Gastrocnemius medialis (tissue), 4 donors: Measurements from ENCODE around the gene FRMD3. TPM values are rescaled to one million over a fixed set of nuclear protein-coding genes. Genes with fewer than 3 reads are reported as not detected.

Experiments
- ATAC-seq, 2 donors: fragments of 150-250 bp; one replicate each; pipeline ENCODE4 v1.9.1; 2016
- DNase-seq, 2 donors: peaks; one replicate each; pipeline ENCODE4 v3.0.0-alpha.2; 2019
- H3K27ac ChIP-seq, 4 donors: fragments of 200-600 bp; sonication (generic); 1 replicate in 1 of 4; 2 replicates in 3 of 4; pipeline ENCODE4 v1.5.1; 2016 to 2018; ENCODE audit warnings: mild to moderate bottlenecking in 2 of 4, moderate library complexity in 1 of 4
- H3K27me3 ChIP-seq, 3 donors: fragments of 200-600 bp; sonication (generic) in 2 of 3; 1 replicate in 1 of 3; 2 replicates in 2 of 3; pipeline versions ENCODE4 v1.5.1 to v1.6.0; 2016 to 2019; ENCODE audit warnings: mild to moderate bottlenecking in 1 of 3, moderate library complexity in 1 of 3
- H3K36me3 ChIP-seq, 2 donors: fragments of 200-600 bp; sonication (generic) in 1 of 2; one replicate each; pipeline ENCODE4 v1.5.1; 2017 to 2018
- H3K4me1 ChIP-seq, 2 donors: fragments of 200-600 bp; sonication (generic) in 1 of 2; one replicate each; pipeline ENCODE4 v1.5.1; 2016 to 2017; ENCODE audit warnings: mild to moderate bottlenecking in 2 of 2
- H3K4me3 ChIP-seq, 4 donors: fragments of 200-600 bp; sonication (generic) in 3 of 4; 1 replicate in 1 of 4; 2 replicates in 3 of 4; pipeline ENCODE4 v1.5.1; 2016 to 2019; ENCODE audit warnings: mild to moderate bottlenecking in 2 of 4
- H3K9me3 ChIP-seq, 3 donors: fragments of 200-600 bp; sonication (generic) in 2 of 3; 1 replicate in 1 of 3; 2 replicates in 2 of 3; pipeline ENCODE4 v1.5.1; 2016 to 2019
- POLR2A ChIP-seq, 2 donors: fragments of 450-650 bp; IDR thresholded peaks; one replicate each; pipeline ENCODE4 v1.6.1; 2017; ENCODE audit warnings: antibody characterized with exemption in 2 of 2, mild to moderate bottlenecking in 2 of 2, moderate library complexity in 2 of 2
- in situ Hi-C, 4 donors: fragments of 200-750 bp; cut with MboI; loops; one replicate each; pipeline versions ENCODE4 v1.15.0 to v1.8.0; 2017; ENCODE audit warnings: low sequenced_read_pairs in 4 of 4
- intact Hi-C: fragments of 100-400 bp; cut with DNase I; formaldehyde crosslinking; loops from one replicate; pipeline ENCODE4 v1.15.1; 2023; ENCODE audit warnings: low total_unique reads
- total RNA-seq, 4 donors: library from RNA; depleted of rRNA; stranded (reverse); fragments of >200 nt; gene quantifications; one replicate each; pipeline versions ENCODE4 v1.1.0 to v1.2.3, GENCODE V29; 2016
- TF ChIP-seq, protein P1 (sequence below), 5 experiments: fragments of 450-650 bp in 3 of 5; fragments of 200-600 bp in 2 of 5; sonication (generic) in 2 of 5; IDR thresholded peaks in 4 of 5; conservative IDR thresholded peaks in 1 of 5; 1 replicate in 4 of 5; 2 replicates in 1 of 5; pipeline ENCODE4 v1.5.1; 2016 to 2019; ENCODE audit warnings: antibody characterized with exemption in 5 of 5, mild to moderate bottlenecking in 3 of 5, moderate library complexity in 3 of 5

The FRMD3 gene
- total RNA-seq, 4 donors from 2014 or later = 62.3 to 120 (median 94.6) TPM

DNA sequence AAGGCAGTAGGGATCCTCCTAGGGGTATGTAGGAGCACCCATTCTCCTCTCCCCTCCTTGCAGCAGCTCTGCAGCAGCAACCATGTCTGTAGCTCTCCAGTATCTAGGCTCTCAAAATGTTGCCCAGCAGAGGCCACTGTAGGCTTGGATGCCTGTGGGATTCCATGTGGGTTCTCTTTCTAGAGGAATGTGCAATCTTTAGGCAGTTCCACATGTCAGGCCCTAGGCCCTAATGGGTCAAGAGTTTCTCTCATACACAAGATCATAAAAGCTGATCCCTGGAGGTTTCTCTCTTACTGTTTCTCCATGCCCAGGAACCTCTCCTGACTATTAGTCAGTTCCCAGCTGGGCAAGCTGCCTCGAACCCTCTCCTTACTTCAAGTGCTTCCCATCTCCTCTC, 215.8 kb downstream of the FRMD3 start:
- Histone ChIP-seq H3K27me3 (no peaks in the 10 kb centered on the region), H3K27ac (no peak overlapping the region), H3K36me3 (no peaks in the 10 kb centered on the region), H3K4me3 (no peak overlapping the region), H3K4me1 (no peaks in the 10 kb centered on the region), H3K9me3 (no peaks in the 10 kb centered on the region)
- intact Hi-C loops = no loop called here
- ATAC-seq (no peak), DNase-seq (no peak)
- in situ Hi-C loops = loop anchor here in 1 of 4 donors (10.0 kb wide), 1 partner anchor 322 kb away; no protein-coding TSS in a partner anchor
- TF ChIP-seq, protein P1, sequence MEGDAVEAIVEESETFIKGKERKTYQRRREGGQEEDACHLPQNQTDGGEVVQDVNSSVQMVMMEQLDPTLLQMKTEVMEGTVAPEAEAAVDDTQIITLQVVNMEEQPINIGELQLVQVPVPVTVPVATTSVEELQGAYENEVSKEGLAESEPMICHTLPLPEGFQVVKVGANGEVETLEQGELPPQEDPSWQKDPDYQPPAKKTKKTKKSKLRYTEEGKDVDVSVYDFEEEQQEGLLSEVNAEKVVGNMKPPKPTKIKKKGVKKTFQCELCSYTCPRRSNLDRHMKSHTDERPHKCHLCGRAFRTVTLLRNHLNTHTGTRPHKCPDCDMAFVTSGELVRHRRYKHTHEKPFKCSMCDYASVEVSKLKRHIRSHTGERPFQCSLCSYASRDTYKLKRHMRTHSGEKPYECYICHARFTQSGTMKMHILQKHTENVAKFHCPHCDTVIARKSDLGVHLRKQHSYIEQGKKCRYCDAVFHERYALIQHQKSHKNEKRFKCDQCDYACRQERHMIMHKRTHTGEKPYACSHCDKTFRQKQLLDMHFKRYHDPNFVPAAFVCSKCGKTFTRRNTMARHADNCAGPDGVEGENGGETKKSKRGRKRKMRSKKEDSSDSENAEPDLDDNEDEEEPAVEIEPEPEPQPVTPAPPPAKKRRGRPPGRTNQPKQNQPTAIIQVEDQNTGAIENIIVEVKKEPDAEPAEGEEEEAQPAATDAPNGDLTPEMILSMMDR (IDR thresholded peaks at IDR 0.05 in 4 of 5, conservative IDR thresholded peaks at IDR 0.05 in 1 of 5) = no peak
- no peak for TF ChIP-seq POLR2A (IDR thresholded peaks at IDR 0.05)

DNA sequence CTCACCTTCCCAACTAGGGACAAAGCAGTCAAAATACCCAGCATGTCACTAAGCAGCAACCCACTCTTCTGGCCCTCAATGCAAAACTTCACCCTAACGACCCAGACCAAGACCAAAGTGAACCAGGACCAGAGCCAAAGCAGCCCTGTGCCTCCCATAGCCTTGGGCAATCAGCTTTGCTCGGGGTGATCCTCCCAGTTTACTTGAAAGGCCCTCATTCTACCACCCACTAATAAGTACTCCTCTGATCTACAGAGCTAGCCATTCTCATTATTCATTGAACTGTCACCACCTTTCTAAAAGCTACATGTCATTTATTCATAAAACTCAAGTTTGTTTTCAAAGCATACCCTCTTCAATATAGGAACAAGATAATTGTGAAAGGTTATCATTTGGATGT, 221.0 kb downstream of the FRMD3 start:
- H3K27ac ChIP-seq = no peak overlapping the region
- no peak for ATAC-seq
- no peaks in the 10 kb centered on the region for H3K9me3 ChIP-seq
- no peaks in the 10 kb centered on the region for H3K27me3 ChIP-seq
- DNase-seq = no peak
- no peak overlapping the region for H3K4me3 ChIP-seq
- TF ChIP-seq, protein P1 (IDR thresholded peaks at IDR 0.05 in 4 of 5, conservative IDR thresholded peaks at IDR 0.05 in 1 of 5) = no peak
- TF ChIP-seq POLR2A (IDR thresholded peaks at IDR 0.05) = no peak
- in situ Hi-C loops = no loop called here
- intact Hi-C loops = no loop called here
- no peaks in the 10 kb centered on the region for H3K36me3 ChIP-seq
- no peaks in the 10 kb centered on the region for H3K4me1 ChIP-seq

DNA sequence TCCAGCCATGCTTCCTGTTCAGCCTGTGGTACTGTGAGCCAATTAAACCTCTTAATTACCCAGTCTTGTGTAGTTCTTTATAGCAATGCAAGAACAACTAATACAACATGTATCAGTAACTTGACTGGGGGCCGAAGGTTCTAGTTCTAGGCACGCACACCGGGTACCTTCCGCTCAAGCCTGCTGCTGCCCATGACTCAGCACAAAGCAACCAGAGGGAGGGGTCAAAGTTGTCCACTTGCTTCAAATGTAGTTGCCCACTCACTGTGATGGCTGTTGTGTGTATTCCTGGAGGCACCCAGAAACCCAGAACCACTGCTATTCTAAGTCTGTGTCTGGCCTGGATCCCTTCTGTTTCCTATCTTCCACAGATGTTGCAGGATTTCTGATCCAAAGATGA, 222.6 kb downstream of the FRMD3 start:
- no peaks in the 10 kb centered on the region for H3K36me3 ChIP-seq
- H3K9me3 ChIP-seq = no peaks in the 10 kb centered on the region
- no peaks in the 10 kb centered on the region for H3K27me3 ChIP-seq
- no peak overlapping the region for H3K4me3 ChIP-seq
- in situ Hi-C loops (no loop called here), intact Hi-C loops (no loop called here)
- no peak overlapping the region for H3K27ac ChIP-seq
- ATAC-seq (no peak), DNase-seq (no peak)
- no peaks in the 10 kb centered on the region for H3K4me1 ChIP-seq
- TF ChIP-seq POLR2A (IDR thresholded peaks at IDR 0.05) = no peak
- TF ChIP-seq, protein P1 (IDR thresholded peaks at IDR 0.05 in 4 of 5, conservative IDR thresholded peaks at IDR 0.05 in 1 of 5) = no peak

DNA sequence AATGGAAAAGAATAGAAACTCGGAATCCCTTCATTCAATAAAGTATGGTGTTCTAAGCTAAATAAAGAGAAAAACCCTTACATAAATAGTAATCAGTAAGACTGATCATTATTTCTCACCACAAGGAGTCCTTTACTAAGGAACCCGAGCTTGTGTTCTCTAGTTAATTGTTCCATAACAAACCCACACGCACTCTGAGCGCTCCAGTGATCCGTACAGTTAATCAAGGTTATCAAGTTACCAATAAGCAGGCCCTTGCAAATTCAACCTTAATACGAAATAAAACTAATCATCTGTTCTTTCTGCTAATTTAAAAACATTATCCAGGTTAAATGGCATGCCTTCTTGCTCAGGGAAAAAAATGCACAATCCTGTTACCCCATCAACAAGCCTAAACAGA, 224.4 kb downstream of the FRMD3 start:
- TF ChIP-seq, protein P1 (IDR thresholded peaks at IDR 0.05 in 4 of 5, conservative IDR thresholded peaks at IDR 0.05 in 1 of 5) = no peak
- TF ChIP-seq POLR2A (IDR thresholded peaks at IDR 0.05) = no peak
- DNase-seq = no peak
- no peak overlapping the region for H3K4me3 ChIP-seq
- no peaks in the 10 kb centered on the region for H3K36me3 ChIP-seq
- ATAC-seq = no peak
- in situ Hi-C loops = no loop called here
- intact Hi-C loops = no loop called here
- H3K27ac ChIP-seq = no peak overlapping the region
- H3K9me3 ChIP-seq = no peaks in the 10 kb centered on the region
- H3K4me1 ChIP-seq = no peaks in the 10 kb centered on the region
- no peaks in the 10 kb centered on the region for H3K27me3 ChIP-seq

DNA sequence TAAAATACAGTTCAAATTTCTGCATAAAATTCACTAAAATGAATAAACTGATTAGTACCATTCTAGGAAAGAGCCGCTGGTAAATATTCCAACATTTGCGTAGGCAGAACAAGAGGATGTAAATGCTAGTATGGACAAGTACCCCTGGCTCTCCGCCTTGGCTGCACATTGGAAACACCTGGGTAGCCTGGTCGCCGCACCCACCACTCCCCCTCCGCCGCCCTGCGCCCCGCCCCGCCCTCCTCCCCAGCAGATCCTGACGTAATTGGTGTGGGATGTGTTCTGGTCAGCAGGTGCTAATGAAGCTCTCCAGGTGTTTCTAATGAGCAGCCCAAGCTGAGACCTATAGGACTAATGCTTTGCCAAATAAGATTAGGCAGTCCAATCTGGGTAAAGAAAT, 225.7 kb downstream of the FRMD3 start:
- TF ChIP-seq, protein P1 (IDR thresholded peaks at IDR 0.05 in 4 of 5, conservative IDR thresholded peaks at IDR 0.05 in 1 of 5) = no peak
- TF ChIP-seq POLR2A (IDR thresholded peaks at IDR 0.05) = no peak
- DNase-seq = no peak
- Histone ChIP-seq H3K27ac (no peak overlapping the region), H3K36me3 (no peaks in the 10 kb centered on the region), H3K4me3 (no peak overlapping the region), H3K9me3 (no peaks in the 10 kb centered on the region), H3K27me3 (no peaks in the 10 kb centered on the region), H3K4me1 (peaks cover 0 to under 1% of the 10 kb centered on the region in 2 donors)
- no peak for ATAC-seq
- intact Hi-C loops = no loop called here
- in situ Hi-C loops = no loop called here
